Activated T-cell treated with anti-CD3 and anti-CD28 coated beads for 24 hours (primary cell): ENCODE data around the gene PRRX1.

Source experiments
- DNase-seq: peaks from one replicate; pipeline ENCODE4 v3.0.0-alpha.2; 2020; ENCODE audit warnings: low read depth

The PRRX1 gene

GRCh38 chr1:170769691-170770090 lies 105.8 kb downstream of the PRRX1 start:
- no peak for DNase-seq

GRCh38 chr1:170770254-170770653 lies 106.3 kb downstream of the PRRX1 start:
- no peak for DNase-seq

- no peak for DNase-seq
Measured at GRCh38 chr1:170776252-170776651, 112.3 kb downstream of the PRRX1 start.

- no peak for DNase-seq
Measured at GRCh38 chr1:170776777-170777176, 112.8 kb downstream of the PRRX1 start.
